Measurements from ENCODE around the gene AIFM3. TPM values are rescaled to one million over a fixed set of nuclear protein-coding genes. Genes with fewer than 3 reads are reported as not detected.

The AIFM3 gene
- polyA plus RNA-seq, 1 donor from 2014 or later, result 1.1 TPM

DNA sequence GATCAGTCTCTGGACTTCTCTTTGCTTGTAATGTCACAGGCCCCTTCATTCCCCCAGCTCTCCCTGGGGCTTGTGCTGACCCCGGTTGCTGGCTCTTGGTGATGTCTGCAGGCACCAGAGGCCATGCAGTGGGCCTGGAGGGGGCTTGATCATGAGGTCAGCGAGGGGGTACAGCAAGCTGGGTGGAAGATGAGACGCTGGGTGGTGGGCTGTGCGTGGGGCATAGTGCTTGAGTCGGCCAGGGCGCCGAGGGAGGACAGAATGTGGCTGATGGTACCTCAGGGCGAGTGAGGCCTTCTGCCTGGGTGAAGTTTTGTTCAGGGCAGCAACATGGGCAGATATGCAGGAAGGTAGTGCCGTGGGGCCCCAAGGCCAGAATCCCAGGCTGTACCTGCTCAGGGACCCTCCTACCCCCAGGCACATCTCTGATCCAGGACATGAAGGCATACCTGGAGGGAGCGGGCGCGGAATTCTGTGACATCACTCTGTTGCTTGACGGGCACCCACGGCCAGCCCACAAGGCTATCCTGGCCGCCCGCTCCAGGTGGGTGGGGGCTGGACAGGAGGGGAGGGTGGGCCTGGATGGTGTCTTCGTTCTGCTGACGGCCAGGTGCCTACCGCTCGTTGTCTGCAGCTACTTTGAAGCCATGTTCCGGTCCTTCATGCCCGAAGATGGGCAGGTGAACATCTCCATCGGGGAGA lies 28.4 kb downstream of the AIFM3 start:
- no peak overlapping the region for H3K27ac ChIP-seq (ENCODE audit: low read length)
- H3K9me2 ChIP-seq (ENCODE audit: insufficient read depth, low read length), result no peaks in the 10 kb centered on the region
- H3K9me3 ChIP-seq (ENCODE audit: low read length), result no peaks in the 10 kb centered on the region
- H3K4me2 ChIP-seq (ENCODE audit: low read length), result no peak overlapping the region
- H3K4me3 ChIP-seq (ENCODE audit: low read length), result no peak overlapping the region
- no peaks in the 10 kb centered on the region for H3K27me3 ChIP-seq (ENCODE audit: insufficient read depth, low read depth, low read length)
- H3F3A ChIP-seq (ENCODE audit: insufficient read depth, low read length, poor library complexity, severe bottlenecking), result no peaks in the 10 kb centered on the region
- H3K36me3 ChIP-seq (ENCODE audit: insufficient read depth, low read length), result no peaks in the 10 kb centered on the region
- H2AFZ ChIP-seq (ENCODE audit: low read depth, low read length), result no peak overlapping the region
- TF ChIP-seq SMC3 (conservative IDR thresholded peaks at IDR 0.05; ENCODE audit: poor library complexity), result no peak
- no peak for TF ChIP-seq RAD21 (conservative IDR thresholded peaks at IDR 0.05)
- TF ChIP-seq, protein P1, sequence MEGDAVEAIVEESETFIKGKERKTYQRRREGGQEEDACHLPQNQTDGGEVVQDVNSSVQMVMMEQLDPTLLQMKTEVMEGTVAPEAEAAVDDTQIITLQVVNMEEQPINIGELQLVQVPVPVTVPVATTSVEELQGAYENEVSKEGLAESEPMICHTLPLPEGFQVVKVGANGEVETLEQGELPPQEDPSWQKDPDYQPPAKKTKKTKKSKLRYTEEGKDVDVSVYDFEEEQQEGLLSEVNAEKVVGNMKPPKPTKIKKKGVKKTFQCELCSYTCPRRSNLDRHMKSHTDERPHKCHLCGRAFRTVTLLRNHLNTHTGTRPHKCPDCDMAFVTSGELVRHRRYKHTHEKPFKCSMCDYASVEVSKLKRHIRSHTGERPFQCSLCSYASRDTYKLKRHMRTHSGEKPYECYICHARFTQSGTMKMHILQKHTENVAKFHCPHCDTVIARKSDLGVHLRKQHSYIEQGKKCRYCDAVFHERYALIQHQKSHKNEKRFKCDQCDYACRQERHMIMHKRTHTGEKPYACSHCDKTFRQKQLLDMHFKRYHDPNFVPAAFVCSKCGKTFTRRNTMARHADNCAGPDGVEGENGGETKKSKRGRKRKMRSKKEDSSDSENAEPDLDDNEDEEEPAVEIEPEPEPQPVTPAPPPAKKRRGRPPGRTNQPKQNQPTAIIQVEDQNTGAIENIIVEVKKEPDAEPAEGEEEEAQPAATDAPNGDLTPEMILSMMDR (IDR thresholded peaks at IDR 0.05; ENCODE audit: poor library complexity, severe bottlenecking), result no peak
- no peak for TF ChIP-seq POLR2AphosphoS5 (IDR thresholded peaks at IDR 0.05)
- TF ChIP-seq, protein P2, sequence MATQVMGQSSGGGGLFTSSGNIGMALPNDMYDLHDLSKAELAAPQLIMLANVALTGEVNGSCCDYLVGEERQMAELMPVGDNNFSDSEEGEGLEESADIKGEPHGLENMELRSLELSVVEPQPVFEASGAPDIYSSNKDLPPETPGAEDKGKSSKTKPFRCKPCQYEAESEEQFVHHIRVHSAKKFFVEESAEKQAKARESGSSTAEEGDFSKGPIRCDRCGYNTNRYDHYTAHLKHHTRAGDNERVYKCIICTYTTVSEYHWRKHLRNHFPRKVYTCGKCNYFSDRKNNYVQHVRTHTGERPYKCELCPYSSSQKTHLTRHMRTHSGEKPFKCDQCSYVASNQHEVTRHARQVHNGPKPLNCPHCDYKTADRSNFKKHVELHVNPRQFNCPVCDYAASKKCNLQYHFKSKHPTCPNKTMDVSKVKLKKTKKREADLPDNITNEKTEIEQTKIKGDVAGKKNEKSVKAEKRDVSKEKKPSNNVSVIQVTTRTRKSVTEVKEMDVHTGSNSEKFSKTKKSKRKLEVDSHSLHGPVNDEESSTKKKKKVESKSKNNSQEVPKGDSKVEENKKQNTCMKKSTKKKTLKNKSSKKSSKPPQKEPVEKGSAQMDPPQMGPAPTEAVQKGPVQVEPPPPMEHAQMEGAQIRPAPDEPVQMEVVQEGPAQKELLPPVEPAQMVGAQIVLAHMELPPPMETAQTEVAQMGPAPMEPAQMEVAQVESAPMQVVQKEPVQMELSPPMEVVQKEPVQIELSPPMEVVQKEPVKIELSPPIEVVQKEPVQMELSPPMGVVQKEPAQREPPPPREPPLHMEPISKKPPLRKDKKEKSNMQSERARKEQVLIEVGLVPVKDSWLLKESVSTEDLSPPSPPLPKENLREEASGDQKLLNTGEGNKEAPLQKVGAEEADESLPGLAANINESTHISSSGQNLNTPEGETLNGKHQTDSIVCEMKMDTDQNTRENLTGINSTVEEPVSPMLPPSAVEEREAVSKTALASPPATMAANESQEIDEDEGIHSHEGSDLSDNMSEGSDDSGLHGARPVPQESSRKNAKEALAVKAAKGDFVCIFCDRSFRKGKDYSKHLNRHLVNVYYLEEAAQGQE (IDR thresholded peaks at IDR 0.05; ENCODE audit: borderline replicate concordance), result no peak
- TF ChIP-seq TAF1 (IDR thresholded peaks at IDR 0.05; ENCODE audit: low read depth), result no peak
- no peak for TF ChIP-seq EZH2 (IDR thresholded peaks at IDR 0.05; ENCODE audit: borderline replicate concordance, insufficient read depth, low read length, poor library complexity, severe bottlenecking)
- TF ChIP-seq MXI1 (conservative IDR thresholded peaks at IDR 0.05; ENCODE audit: poor library complexity, severe bottlenecking), result no peak
- TF ChIP-seq EP300 (conservative IDR thresholded peaks at IDR 0.05; ENCODE audit: poor library complexity, severe bottlenecking), result no peak
- no peak overlapping the region for H3K9ac ChIP-seq (ENCODE audit: low read length)
- H3K79me2 ChIP-seq (replicated peaks; ENCODE audit: insufficient read depth, low read length), result peaks cover 2% of the 10 kb centered on the region
- no peaks in the 10 kb centered on the region for H4K20me1 ChIP-seq (ENCODE audit: insufficient read depth)

DNA sequence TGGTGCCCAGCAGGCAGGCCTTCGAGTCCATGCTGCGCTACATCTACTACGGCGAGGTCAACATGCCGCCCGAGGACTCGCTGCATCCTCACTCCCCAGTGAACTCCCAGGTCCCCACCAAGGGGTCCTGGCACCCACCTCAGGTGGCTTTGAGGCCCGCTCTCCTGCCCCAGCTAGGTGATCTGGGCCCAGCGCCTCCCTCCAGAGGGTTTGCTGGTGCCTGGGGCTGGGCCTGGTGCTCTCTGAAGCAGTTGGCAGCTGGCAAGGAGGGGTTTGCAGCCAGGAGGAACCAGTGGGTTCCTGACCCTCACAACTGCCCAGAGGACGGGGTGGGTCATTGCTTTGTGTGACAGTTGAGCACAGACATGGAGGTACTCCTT lies 29.0 kb downstream of the AIFM3 start:
- TF ChIP-seq RAD21 (conservative IDR thresholded peaks at IDR 0.05) (no peak), MXI1 (conservative IDR thresholded peaks at IDR 0.05; ENCODE audit: poor library complexity, severe bottlenecking) (no peak), EZH2 (IDR thresholded peaks at IDR 0.05; ENCODE audit: borderline replicate concordance, insufficient read depth, low read length, poor library complexity, severe bottlenecking) (no peak)
- H4K20me1 ChIP-seq (ENCODE audit: insufficient read depth), result no peaks in the 10 kb centered on the region
- H3K9ac ChIP-seq (ENCODE audit: low read length), result no peak overlapping the region
- H3K36me3 ChIP-seq (ENCODE audit: insufficient read depth, low read length), result no peaks in the 10 kb centered on the region
- H3F3A ChIP-seq (ENCODE audit: insufficient read depth, low read length, poor library complexity, severe bottlenecking), result no peaks in the 10 kb centered on the region
- no peaks in the 10 kb centered on the region for H3K9me2 ChIP-seq (ENCODE audit: insufficient read depth, low read length)
- H2AFZ ChIP-seq (ENCODE audit: low read depth, low read length), result no peak overlapping the region
- H3K4me2 ChIP-seq (ENCODE audit: low read length), result no peak overlapping the region
- no peak overlapping the region for H3K4me3 ChIP-seq (ENCODE audit: low read length)
- no peaks in the 10 kb centered on the region for H3K27me3 ChIP-seq (ENCODE audit: insufficient read depth, low read depth, low read length)
- H3K9me3 ChIP-seq (ENCODE audit: low read length), result no peaks in the 10 kb centered on the region
- H3K27ac ChIP-seq (ENCODE audit: low read length), result no peak overlapping the region
- H3K79me2 ChIP-seq (replicated peaks; ENCODE audit: insufficient read depth, low read length), result peaks cover 3% of the 10 kb centered on the region

Measured in neural cell (in vitro differentiated cells).